HepG2 (cell line): ENCODE data around the gene AXIN1. TPM values are rescaled to one million over a fixed set of nuclear protein-coding genes. Genes with fewer than 3 reads are reported as not detected.
A peak's percentile ranks its signal among the peaks of the same experiment; 100 is the strongest.

Experiments
- HBP1 ChIP-seq: IDR thresholded peaks from 2 replicates; pipeline ENCODE4 v1.6.1; 2016; ENCODE audit warnings: low read depth, control low read depth
- HOXD1 ChIP-seq: sonication (generic); formaldehyde crosslinking; IDR thresholded peaks from 2 replicates; pipeline ENCODE4 v1.5.0; 2020; ENCODE audit warnings: missing genetic modification reagents
- KDM5B ChIP-seq: sonication (generic); formaldehyde crosslinking; IDR thresholded peaks from 2 replicates; pipeline ENCODE4 v1.4.0; 2020; ENCODE audit warnings: missing genetic modification reagents, mild to moderate bottlenecking, borderline replicate concordance
- REXO4 ChIP-seq: sonication (generic); formaldehyde crosslinking; IDR thresholded peaks from 2 replicates; pipeline ENCODE4 v1.8.0; 2022; ENCODE audit warnings: missing genetic modification reagents, mild to moderate bottlenecking, borderline replicate concordance
- SP140L ChIP-seq: sonication (generic); formaldehyde crosslinking; IDR thresholded peaks from 2 replicates; pipeline ENCODE4 v1.4.0; 2020; ENCODE audit warnings: missing genetic modification reagents, borderline replicate concordance
- TCF7L2 ChIP-seq: IDR thresholded peaks from 2 replicates; pipeline ENCODE4 v1.6.1; 2011; ENCODE audit warnings: mild to moderate bottlenecking, low read depth, low read length, moderate library complexity
- TFDP2 ChIP-seq: sonication (generic); formaldehyde crosslinking; IDR thresholded peaks from 2 replicates; pipeline ENCODE4 v1.4.0; 2020; ENCODE audit warnings: missing genetic modification reagents
- WIZ ChIP-seq: sonication (generic); formaldehyde crosslinking; IDR thresholded peaks from 2 replicates; pipeline ENCODE4 v1.5.1; 2020; ENCODE audit warnings: mild to moderate bottlenecking, missing genetic modification reagents
- polyA plus RNA-seq, 8 experiments: library from polyadenylated mRNA; depleted of rRNA in 3 of 8; stranded (reverse) in 7 of 8; unstranded in 1 of 8; fragments of >200 nt; fragmentation: Illumina TruSeq in 4 of 8; extraction: Trizol in 4 of 8; gene quantifications; 2 replicates each; pipeline versions ENCODE4 v1.2.1 to v1.2.3, GENCODE V29; 2011 to 2016; ENCODE audit warnings: low read depth in 4 of 8, missing spikeins in 1 of 8, mixed read lengths in 1 of 8; ENCODE audit not compliant: insufficient read depth in 1 of 8
- total RNA-seq, 5 experiments: library from RNA; depleted of rRNA; stranded (reverse); fragments of >200 nt; fragmentation: Illumina TruSeq; extraction: Trizol; gene quantifications; 2 replicates each; pipeline ENCODE4 v1.2.3, GENCODE V29; 2016; ENCODE audit warnings: low read depth in 1 of 5
- TF ChIP-seq, protein P1 (sequence below): sonication (generic); formaldehyde crosslinking; conservative IDR thresholded peaks from 2 replicates; pipeline ENCODE4 v1.4.0; 2020; ENCODE audit warnings: missing genetic modification reagents
- TF ChIP-seq, protein P2 (sequence below): sonication (generic); formaldehyde crosslinking; IDR thresholded peaks from 2 replicates; pipeline ENCODE4 v1.4.0; 2020; ENCODE audit warnings: missing genetic modification reagents
- TF ChIP-seq, protein P3 (sequence below): sonication (generic); formaldehyde crosslinking; conservative IDR thresholded peaks from 2 replicates; pipeline ENCODE4 v1.4.0; 2020; ENCODE audit warnings: missing genetic modification reagents
- TF ChIP-seq, protein P4 (sequence below): sonication (generic); formaldehyde crosslinking; IDR thresholded peaks from 2 replicates; pipeline ENCODE4 v1.4.0; 2020; ENCODE audit warnings: missing genetic modification reagents, borderline replicate concordance

The AXIN1 gene
- total and polyA plus RNA-seq, 2 of the 13 experiments (the other 11 are each of a cell fraction or from before 2014, with no cell fraction given), result 24.0 to 26.0 TPM

DNA sequence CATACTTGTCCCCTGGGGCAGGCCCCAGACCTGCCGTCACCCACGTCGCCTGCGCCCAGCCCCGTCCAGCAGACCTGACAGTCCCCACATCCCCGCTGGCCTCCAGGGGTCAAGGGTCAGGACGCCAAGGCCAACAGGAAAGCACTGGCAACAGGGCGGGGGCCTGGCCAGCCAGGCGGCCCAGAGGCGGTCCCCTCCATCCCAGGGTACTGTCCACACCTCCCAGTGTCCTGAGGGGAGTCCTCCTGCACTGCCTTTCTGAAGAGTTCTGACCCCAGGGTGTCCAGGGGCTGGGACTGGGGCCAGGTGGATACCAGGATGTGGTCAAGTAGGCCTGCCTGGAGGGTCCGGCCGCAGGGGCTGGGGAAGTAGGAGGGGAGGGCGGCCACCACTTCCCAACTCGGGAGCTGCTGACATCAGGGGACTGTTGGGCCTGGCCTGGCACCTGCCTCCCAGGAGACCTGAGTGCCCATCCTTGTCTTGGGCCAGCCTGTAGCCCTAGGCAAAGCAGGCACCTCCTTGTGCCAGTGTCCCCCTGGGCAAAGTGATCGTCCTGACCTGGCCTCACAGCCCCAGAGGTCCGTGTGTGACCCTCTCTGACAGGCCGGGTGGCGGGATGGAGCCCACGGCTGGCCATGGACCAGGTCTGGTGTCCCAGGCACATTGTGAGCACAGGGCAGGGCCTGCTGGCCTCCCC lies 6.7 kb upstream of the AXIN1 start (continued):
- no peak for TF ChIP-seq HBP1 (CRISPR knock-in tag)
- TF ChIP-seq REXO4 (CRISPR knock-in tag), result no peak
- TF ChIP-seq, protein P1, sequence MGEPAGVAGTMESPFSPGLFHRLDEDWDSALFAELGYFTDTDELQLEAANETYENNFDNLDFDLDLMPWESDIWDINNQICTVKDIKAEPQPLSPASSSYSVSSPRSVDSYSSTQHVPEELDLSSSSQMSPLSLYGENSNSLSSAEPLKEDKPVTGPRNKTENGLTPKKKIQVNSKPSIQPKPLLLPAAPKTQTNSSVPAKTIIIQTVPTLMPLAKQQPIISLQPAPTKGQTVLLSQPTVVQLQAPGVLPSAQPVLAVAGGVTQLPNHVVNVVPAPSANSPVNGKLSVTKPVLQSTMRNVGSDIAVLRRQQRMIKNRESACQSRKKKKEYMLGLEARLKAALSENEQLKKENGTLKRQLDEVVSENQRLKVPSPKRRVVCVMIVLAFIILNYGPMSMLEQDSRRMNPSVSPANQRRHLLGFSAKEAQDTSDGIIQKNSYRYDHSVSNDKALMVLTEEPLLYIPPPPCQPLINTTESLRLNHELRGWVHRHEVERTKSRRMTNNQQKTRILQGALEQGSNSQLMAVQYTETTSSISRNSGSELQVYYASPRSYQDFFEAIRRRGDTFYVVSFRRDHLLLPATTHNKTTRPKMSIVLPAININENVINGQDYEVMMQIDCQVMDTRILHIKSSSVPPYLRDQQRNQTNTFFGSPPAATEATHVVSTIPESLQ (CRISPR knock-in tag), result no peak
- TF ChIP-seq WIZ (CRISPR knock-in tag), result no peak; the same call in 1 of the 2 replicates
- peak; percentile 58 for TF ChIP-seq TFDP2 (CRISPR knock-in tag)
- TF ChIP-seq HOXD1 (CRISPR knock-in tag), result peak; percentile 28; the same call in 1 of the 2 replicates
- TF ChIP-seq, protein P2, sequence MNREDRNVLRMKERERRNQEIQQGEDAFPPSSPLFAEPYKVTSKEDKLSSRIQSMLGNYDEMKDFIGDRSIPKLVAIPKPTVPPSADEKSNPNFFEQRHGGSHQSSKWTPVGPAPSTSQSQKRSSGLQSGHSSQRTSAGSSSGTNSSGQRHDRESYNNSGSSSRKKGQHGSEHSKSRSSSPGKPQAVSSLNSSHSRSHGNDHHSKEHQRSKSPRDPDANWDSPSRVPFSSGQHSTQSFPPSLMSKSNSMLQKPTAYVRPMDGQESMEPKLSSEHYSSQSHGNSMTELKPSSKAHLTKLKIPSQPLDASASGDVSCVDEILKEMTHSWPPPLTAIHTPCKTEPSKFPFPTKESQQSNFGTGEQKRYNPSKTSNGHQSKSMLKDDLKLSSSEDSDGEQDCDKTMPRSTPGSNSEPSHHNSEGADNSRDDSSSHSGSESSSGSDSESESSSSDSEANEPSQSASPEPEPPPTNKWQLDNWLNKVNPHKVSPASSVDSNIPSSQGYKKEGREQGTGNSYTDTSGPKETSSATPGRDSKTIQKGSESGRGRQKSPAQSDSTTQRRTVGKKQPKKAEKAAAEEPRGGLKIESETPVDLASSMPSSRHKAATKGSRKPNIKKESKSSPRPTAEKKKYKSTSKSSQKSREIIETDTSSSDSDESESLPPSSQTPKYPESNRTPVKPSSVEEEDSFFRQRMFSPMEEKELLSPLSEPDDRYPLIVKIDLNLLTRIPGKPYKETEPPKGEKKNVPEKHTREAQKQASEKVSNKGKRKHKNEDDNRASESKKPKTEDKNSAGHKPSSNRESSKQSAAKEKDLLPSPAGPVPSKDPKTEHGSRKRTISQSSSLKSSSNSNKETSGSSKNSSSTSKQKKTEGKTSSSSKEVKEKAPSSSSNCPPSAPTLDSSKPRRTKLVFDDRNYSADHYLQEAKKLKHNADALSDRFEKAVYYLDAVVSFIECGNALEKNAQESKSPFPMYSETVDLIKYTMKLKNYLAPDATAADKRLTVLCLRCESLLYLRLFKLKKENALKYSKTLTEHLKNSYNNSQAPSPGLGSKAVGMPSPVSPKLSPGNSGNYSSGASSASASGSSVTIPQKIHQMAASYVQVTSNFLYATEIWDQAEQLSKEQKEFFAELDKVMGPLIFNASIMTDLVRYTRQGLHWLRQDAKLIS (CRISPR knock-in tag), result no peak
- TF ChIP-seq KDM5B (CRISPR knock-in tag), result peak; percentile 41
- no peak for TF ChIP-seq TCF7L2
- TF ChIP-seq, protein P3, sequence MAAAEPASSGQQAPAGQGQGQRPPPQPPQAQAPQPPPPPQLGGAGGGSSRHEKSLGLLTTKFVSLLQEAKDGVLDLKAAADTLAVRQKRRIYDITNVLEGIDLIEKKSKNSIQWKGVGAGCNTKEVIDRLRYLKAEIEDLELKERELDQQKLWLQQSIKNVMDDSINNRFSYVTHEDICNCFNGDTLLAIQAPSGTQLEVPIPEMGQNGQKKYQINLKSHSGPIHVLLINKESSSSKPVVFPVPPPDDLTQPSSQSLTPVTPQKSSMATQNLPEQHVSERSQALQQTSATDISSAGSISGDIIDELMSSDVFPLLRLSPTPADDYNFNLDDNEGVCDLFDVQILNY (CRISPR knock-in tag), result no peak
- TF ChIP-seq, protein P4, sequence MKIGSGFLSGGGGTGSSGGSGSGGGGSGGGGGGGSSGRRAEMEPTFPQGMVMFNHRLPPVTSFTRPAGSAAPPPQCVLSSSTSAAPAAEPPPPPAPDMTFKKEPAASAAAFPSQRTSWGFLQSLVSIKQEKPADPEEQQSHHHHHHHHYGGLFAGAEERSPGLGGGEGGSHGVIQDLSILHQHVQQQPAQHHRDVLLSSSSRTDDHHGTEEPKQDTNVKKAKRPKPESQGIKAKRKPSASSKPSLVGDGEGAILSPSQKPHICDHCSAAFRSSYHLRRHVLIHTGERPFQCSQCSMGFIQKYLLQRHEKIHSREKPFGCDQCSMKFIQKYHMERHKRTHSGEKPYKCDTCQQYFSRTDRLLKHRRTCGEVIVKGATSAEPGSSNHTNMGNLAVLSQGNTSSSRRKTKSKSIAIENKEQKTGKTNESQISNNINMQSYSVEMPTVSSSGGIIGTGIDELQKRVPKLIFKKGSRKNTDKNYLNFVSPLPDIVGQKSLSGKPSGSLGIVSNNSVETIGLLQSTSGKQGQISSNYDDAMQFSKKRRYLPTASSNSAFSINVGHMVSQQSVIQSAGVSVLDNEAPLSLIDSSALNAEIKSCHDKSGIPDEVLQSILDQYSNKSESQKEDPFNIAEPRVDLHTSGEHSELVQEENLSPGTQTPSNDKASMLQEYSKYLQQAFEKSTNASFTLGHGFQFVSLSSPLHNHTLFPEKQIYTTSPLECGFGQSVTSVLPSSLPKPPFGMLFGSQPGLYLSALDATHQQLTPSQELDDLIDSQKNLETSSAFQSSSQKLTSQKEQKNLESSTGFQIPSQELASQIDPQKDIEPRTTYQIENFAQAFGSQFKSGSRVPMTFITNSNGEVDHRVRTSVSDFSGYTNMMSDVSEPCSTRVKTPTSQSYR (CRISPR knock-in tag), result 0 out of 2 replicates have a peak, but pooled peaks have one; percentile 38
- no peak for TF ChIP-seq SP140L (CRISPR knock-in tag)
